ENCODE results near the gene STUM.

STUM gene

DNA sequence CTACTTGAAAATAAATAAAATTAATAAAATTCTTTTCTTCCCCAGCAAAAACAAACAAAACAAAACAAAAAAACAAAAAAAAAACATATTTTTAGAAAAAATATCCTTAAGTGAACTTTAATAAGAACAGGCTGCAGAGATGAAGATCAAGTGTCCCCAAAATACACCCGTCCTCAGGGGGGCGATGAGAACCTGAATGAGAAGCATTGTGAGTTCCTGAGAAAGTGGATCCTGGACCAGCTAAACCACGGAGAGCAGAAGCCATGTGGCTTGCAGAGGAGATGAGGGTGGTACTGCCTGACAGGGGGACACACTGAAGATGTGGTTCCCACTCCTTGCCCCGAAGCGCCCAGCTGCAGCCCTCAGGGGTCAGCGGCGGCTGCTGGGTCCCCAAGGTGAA is 101.2 kb downstream of the STUM start:
- no peak for DNase-seq (ENCODE audit: extremely low spot score)
- TF ChIP-seq, protein P1, sequence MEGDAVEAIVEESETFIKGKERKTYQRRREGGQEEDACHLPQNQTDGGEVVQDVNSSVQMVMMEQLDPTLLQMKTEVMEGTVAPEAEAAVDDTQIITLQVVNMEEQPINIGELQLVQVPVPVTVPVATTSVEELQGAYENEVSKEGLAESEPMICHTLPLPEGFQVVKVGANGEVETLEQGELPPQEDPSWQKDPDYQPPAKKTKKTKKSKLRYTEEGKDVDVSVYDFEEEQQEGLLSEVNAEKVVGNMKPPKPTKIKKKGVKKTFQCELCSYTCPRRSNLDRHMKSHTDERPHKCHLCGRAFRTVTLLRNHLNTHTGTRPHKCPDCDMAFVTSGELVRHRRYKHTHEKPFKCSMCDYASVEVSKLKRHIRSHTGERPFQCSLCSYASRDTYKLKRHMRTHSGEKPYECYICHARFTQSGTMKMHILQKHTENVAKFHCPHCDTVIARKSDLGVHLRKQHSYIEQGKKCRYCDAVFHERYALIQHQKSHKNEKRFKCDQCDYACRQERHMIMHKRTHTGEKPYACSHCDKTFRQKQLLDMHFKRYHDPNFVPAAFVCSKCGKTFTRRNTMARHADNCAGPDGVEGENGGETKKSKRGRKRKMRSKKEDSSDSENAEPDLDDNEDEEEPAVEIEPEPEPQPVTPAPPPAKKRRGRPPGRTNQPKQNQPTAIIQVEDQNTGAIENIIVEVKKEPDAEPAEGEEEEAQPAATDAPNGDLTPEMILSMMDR (IDR thresholded peaks at IDR 0.05; ENCODE audit: control extremely low read depth, extremely low read depth, low read depth, missing control alignments) = peak; percentile 30
- POLR2A ChIA-PET = no interaction called here
- CTCF ChIA-PET = interaction anchor here (1.2 kb wide), 1 partner anchor 176 kb away, joined by 3 read pairs; no protein-coding TSS in a partner anchor

DNA sequence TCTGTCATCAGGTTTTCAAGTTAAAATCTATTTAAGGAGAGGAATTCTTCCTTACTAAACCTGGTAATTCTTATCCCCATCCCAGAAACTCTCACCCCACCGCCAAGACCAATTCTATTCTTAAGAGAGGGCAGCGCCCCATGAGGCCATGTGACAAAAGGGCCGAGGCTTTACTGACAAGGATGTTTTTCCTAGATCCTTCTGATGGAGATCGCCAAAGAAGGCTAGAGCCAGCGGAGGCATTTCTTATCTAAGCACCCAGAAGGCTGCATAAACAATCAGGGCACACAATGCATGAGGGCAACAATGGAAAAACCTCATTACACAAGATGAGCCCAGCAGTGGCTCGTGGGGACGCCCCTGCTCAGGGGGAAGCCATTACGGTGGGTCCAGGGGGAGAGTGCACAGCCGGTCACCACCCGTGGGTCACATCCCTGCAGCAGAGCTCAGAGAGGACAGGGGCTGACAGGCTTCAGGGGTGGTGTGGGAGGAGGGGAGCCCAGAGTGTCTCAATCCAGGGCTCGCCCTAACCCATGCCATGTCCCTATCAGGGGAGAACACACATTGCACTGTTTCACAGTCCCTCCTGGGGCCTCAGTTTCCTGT is 101.8 kb downstream of the STUM start:
- CTCF ChIA-PET = interaction anchor here (0.9 to 1.5 kb wide), 3 partner anchors 14 to 175 kb away, joined by 3 to 4 read pairs (median 4); no protein-coding TSS in a partner anchor

DNA sequence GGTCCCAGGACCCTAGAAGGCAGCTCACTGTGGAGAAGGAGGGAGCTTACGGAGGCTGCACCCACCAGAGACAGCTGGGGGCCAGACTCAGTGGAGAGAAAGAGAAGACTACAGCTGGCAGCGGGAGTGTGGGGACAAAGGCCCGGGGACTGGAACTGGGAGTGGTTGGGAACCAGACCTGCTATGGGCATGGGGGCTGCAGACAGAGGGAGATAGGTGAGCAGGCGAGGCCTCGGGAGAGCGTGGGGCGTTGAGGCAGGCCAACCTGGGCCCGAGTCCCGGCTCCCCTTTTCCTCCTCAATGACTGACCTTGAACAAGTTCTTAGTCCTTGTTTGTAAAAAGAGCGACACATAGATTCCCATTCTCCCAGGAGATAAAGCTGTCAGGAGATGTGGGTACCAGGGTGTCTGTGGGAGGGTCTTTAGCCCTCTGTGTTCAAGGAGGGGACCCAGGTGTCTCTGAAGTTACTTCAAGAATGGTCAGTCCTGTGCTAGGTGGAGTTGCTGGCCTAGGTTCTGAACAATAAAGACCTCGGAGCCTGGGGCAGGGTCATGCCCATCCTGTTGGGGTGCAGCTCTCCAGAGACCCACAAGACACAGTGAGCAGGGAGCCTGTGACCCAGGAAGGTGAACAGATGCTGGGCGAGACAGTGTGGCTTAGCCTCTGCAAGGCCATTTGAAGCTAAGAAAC is 102.6 kb downstream of the STUM start:
- CTCF ChIA-PET = interaction anchor here (0.9 to 1.5 kb wide), 3 partner anchors 13 to 174 kb away, joined by 3 to 4 read pairs (median 4); no protein-coding TSS in a partner anchor
- TF ChIP-seq, protein P1 (IDR thresholded peaks at IDR 0.05; ENCODE audit: control extremely low read depth, extremely low read depth, low read depth, missing control alignments) = no peak
- DNase-seq (ENCODE audit: extremely low spot score) = no peak
- POLR2A ChIA-PET = no interaction called here

More for the DNA sequence above, 101.8 kb downstream of the STUM start:
- DNase-seq (ENCODE audit: extremely low spot score) = no peak
- TF ChIP-seq, protein P1 (IDR thresholded peaks at IDR 0.05; ENCODE audit: control extremely low read depth, extremely low read depth, low read depth, missing control alignments) = no peak
- POLR2A ChIA-PET = no interaction called here

DNA sequence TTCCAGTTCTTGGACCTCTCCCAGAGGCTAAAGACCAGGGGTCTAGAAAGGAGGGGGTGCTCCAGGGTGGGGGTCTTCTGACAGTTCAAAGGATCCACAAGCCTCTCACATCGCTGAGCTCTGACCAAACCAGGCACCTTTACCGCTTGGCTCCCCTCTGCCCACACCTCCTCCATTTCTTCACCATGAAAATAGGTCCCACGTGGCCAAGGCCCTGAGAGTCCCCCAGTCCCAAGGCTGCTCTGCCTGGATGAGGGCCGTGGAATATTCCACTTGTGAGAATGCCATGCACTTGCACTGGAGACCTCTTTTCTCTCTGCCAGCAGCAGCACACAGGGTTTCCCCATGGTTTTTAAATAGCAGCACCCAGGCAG is 103.2 kb downstream of the STUM start:
- ChIA-PET POLR2A (no interaction called here), CTCF (no interaction called here)
- TF ChIP-seq, protein P1 (IDR thresholded peaks at IDR 0.05; ENCODE audit: control extremely low read depth, extremely low read depth, low read depth, missing control alignments) = no peak
- DNase-seq (ENCODE audit: extremely low spot score) = no peak

DNA sequence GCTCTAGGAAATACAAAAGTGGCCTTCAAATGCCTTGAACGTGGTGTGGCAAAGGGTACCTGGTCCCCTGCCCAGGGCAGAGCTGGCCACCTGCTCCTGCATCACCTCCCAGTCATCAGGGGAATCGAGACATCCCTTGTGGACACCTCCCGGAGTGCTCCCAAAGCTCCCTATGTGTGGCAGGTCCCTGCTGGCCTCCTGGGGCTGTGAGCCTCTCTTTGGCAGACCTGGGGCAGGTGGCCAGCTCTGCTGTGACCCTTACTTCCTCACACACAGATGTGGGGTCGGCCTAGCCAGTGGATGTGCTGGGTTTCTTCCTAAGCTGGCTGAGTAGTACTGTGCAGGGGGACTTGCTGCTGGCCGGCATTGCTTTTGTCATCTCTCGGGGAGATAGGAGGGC is 104.0 kb downstream of the STUM start:
- TF ChIP-seq, protein P1 (IDR thresholded peaks at IDR 0.05; ENCODE audit: control extremely low read depth, extremely low read depth, low read depth, missing control alignments) = no peak
- no peak for DNase-seq (ENCODE audit: extremely low spot score)
- ChIA-PET POLR2A (no interaction called here), CTCF (interaction anchor here (1.9 to 2.9 kb wide), 2 partner anchors 8 to 11 kb away, joined by 8 to 10 read pairs; no protein-coding TSS in a partner anchor)

DNA sequence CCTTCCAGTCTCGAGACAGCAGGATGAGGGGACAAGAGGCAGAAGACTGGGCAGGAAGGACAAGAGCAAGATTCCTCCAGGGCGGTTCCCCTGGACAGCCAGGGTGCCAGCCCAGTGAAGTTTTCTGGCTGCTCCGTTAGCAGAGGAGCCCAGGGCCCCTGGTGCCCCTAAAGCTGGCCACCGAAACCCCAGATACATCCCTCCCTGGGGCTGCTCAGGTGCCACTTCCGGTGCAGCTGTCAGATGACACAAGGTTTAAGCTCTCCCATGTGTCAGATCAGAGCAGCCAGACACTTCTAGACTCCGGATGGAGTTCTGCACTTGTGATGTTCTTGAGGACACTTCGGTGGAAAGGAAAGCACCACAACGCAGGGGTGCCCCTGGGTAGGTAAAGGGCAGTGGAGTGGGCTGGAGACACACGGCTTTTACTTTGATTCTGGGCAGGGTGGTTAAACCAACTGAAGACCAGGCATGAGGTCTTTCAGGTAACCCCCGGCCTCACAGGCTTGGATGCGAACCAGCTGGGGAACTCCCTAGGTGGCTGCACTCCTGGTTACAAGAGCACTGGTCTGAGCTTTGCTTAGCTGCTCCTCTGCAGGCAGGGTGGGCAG is 104.9 kb downstream of the STUM start:
- CTCF ChIA-PET = interaction anchor here (1.0 to 2.9 kb wide), 7 partner anchors 9 to 36 kb away, joined by 3 to 10 read pairs (median 4); no protein-coding TSS in a partner anchor
- no peak for DNase-seq (ENCODE audit: extremely low spot score)
- POLR2A ChIA-PET = no interaction called here
- TF ChIP-seq, protein P1 (IDR thresholded peaks at IDR 0.05; ENCODE audit: control extremely low read depth, extremely low read depth, low read depth, missing control alignments) = no peak

Data from GM10248 (cell line).